Peyer's patch (tissue), 4 donors: Measurements from ENCODE around the gene PIP5K1B. TPM values are rescaled to one million over a fixed set of nuclear protein-coding genes. Genes with fewer than 3 reads are reported as not detected.

Experiments
- DNase-seq, 3 donors: peaks; one replicate each; pipeline ENCODE4 v3.0.0-alpha.2; 2017 to 2019
- H3K27ac ChIP-seq, 4 donors: fragments of 200-600 bp; sonication (generic); one replicate each; pipeline ENCODE4 v1.5.1; 2016 to 2019
- H3K27me3 ChIP-seq, 2 donors: fragments of 200-600 bp; sonication (generic); one replicate each; pipeline ENCODE4 v1.5.1; 2019
- H3K36me3 ChIP-seq, 3 donors: fragments of 200-600 bp; sonication (generic); one replicate each; pipeline ENCODE4 v1.5.1; 2016 to 2019
- H3K4me1 ChIP-seq, 4 donors: fragments of 200-600 bp; sonication (generic); one replicate each; pipeline ENCODE4 v1.5.1; 2016 to 2019
- H3K4me3 ChIP-seq, 4 donors: fragments of 200-600 bp; sonication (generic); 1 replicate in 3 of 4; 2 replicates in 1 of 4; pipeline ENCODE4 v1.5.1; 2016 to 2019; ENCODE audit warnings: mild to moderate bottlenecking in 1 of 4
- H3K9me3 ChIP-seq, 4 donors: fragments of 200-600 bp; sonication (generic); one replicate each; pipeline ENCODE4 v1.5.1; 2016 to 2019; ENCODE audit warnings: mild to moderate bottlenecking in 1 of 4
- CTCF ChIP-seq, 6 experiments: fragments of 450-650 bp in 4 of 6; fragments of 200-600 bp in 2 of 6; sonication (generic) in 1 of 6; IDR thresholded peaks; one replicate each; pipeline ENCODE4 v1.5.1; 2017 to 2019; ENCODE audit warnings: antibody characterized with exemption in 6 of 6, mild to moderate bottlenecking in 3 of 6, moderate library complexity in 1 of 6
- POLR2A ChIP-seq, 2 donors: fragments of 450-650 bp; IDR thresholded peaks; one replicate each; pipeline ENCODE4 v1.5.1; 2017; ENCODE audit warnings: antibody characterized with exemption in 2 of 2, mild to moderate bottlenecking in 2 of 2, moderate library complexity in 2 of 2
- total RNA-seq, 4 donors: library from RNA; depleted of rRNA; stranded (reverse); fragments of >200 nt; gene quantifications; one replicate each; pipeline ENCODE4 v1.1.0, GENCODE V29; 2016

PIP5K1B gene
- total RNA-seq, 4 donors from 2014 or later, result 15.7 to 60.1 (median 54.4) TPM

DNA sequence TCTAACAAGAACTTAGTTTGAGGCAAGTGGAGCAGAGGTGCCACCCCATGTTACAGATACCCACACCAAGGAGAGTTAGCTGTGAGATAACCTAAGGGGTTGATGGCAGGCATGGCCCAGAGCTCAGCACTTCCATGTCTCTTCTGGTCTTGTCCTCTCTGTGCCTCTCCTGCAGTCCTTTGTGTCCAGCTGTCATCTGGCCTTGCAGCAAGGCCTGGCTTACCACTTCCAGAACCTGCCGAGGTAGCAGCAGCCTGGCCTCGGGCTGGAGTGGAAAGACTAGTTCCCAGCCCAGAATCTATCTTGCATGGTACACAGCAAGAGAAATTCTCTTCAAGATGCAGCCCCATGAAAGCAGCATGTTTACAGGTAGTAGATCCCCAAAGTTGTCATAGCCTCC lies 41.5 kb downstream of the PIP5K1B start:
- no peak for TF ChIP-seq POLR2A (IDR thresholded peaks at IDR 0.05)
- TF ChIP-seq CTCF (IDR thresholded peaks at IDR 0.05), result no peak
- Histone ChIP-seq H3K4me3 (no peak overlapping the region), H3K4me1 (peaks cover 0 to 10% (median 0%) of the 10 kb centered on the region in 4 donors), H3K36me3 (no peaks in the 10 kb centered on the region), H3K9me3 (no peaks in the 10 kb centered on the region), H3K27ac (peak overlapping the region in 3 of 4 donors; percentile 56 to 75 (median 65)), H3K27me3 (no peaks in the 10 kb centered on the region)
- DNase-seq, result no peak

DNA sequence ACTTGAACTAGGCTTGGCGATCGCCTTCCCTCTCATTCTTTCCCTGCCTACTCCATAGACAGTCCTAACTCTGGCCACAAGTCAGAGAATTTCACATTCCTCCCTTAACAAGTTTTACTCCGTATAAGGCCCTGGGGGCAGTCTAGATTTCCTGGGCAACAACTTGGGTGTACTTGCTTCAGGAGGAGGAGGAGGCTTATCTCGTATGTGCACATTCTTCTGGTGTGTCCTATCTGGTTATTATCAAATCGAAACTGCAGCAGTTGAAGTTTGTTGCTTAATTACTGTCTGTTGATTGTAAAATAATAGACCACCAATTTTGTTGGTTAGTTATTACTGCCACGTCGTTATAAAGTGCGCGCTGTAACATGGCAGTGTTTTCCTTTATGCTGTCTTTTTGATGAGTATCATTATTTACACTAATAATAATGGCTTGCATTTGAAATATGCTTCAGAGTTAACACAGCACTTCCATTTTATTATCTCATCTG lies 42.0 kb downstream of the PIP5K1B start:
- H3K27me3 ChIP-seq, result no peaks in the 10 kb centered on the region
- no peak overlapping the region for H3K4me3 ChIP-seq
- no peaks in the 10 kb centered on the region for H3K36me3 ChIP-seq
- no peak for DNase-seq
- no peaks in the 10 kb centered on the region for H3K9me3 ChIP-seq
- peak overlapping the region in 3 of 4 donors; percentile 56 to 75 (median 65) for H3K27ac ChIP-seq
- H3K4me1 ChIP-seq, result peaks cover 0 to 5% (median 0%) of the 10 kb centered on the region in 4 donors
- no peak for TF ChIP-seq CTCF (IDR thresholded peaks at IDR 0.05)
- TF ChIP-seq POLR2A (IDR thresholded peaks at IDR 0.05), result no peak

DNA sequence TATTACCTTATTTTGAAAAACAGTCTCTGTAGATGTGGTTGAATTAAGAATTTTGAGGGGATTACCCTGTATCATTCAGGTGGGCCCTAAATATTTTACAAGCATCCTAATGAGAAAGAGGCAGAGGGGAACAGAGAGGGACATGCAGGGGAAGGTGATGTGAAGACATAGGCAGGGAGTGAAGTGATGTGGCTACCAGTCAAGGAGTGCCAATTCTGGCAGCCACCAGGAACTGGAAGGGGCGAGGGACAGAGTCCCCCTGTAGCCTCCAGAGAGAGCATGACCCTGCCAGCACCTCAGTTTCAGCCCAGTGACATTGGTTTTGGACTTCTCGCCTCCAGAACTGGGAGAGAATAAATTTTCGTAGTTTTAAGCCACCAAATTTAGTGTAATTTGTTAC lies 44.1 kb downstream of the PIP5K1B start:
- H3K36me3 ChIP-seq, result no peaks in the 10 kb centered on the region
- H3K27me3 ChIP-seq, result no peaks in the 10 kb centered on the region
- TF ChIP-seq POLR2A (IDR thresholded peaks at IDR 0.05) (no peak), CTCF (IDR thresholded peaks at IDR 0.05) (no peak)
- no peak overlapping the region for H3K27ac ChIP-seq
- H3K9me3 ChIP-seq, result no peaks in the 10 kb centered on the region
- DNase-seq, result no peak
- peaks cover 0 to 5% (median 0%) of the 10 kb centered on the region in 4 donors for H3K4me1 ChIP-seq
- no peak overlapping the region for H3K4me3 ChIP-seq

DNA sequence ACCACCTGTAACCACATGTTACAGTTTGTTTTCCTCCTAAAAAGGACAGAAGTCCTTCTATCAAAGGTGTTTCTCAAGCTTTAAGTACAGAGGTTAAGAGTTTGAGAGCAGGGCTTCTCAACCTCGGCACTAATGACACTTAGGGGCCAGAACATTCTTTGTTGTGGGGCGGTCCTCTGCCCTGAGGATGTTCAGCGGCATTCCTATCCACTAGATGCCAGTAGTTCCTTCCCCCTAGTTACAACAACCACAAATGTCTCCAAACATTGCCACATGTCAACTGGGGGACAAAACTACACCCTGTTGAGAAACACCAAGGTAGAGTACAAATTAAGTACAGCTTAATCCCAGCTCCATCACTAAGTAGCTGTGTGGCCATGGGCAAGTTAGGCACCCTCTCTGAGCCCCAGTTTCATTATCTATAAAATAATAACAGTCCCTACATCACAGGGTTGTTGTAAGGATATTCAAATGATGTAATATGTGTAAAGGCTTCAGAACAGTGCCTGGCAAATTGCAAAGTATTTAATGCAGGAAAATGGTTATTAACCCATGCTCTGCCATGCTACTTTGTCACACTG lies 44.6 kb downstream of the PIP5K1B start:
- Histone ChIP-seq H3K4me3 (no peak overlapping the region), H3K36me3 (no peaks in the 10 kb centered on the region), H3K9me3 (no peaks in the 10 kb centered on the region), H3K4me1 (peaks cover 0 to 5% (median 0%) of the 10 kb centered on the region in 4 donors), H3K27me3 (no peaks in the 10 kb centered on the region), H3K27ac (no peak overlapping the region)
- no peak for TF ChIP-seq CTCF (IDR thresholded peaks at IDR 0.05)
- TF ChIP-seq POLR2A (IDR thresholded peaks at IDR 0.05), result no peak
- DNase-seq, result no peak

DNA sequence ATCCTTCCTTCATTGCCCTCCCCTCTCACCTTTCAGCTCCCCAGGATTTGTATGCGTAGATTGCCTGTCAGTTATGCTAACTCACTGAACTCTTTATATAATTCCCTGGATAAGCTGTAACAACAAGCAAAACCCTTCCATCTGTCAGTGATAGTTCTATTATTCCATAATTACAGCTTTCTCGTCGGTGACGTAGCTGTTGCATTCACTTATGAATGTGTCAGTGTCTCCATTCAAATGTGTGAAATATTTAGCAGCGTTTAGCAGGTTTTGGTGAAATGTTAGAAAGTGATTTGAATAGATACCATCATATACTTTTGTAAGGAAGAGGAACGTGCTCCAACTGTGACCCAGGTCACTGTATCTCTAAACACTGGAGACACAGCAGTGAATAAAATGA lies 45.2 kb downstream of the PIP5K1B start:
- peaks cover 0 to 5% (median 0%) of the 10 kb centered on the region in 4 donors for H3K4me1 ChIP-seq
- no peaks in the 10 kb centered on the region for H3K36me3 ChIP-seq
- no peak for TF ChIP-seq POLR2A (IDR thresholded peaks at IDR 0.05)
- H3K9me3 ChIP-seq, result no peaks in the 10 kb centered on the region
- no peak overlapping the region for H3K4me3 ChIP-seq
- H3K27me3 ChIP-seq, result no peaks in the 10 kb centered on the region
- no peak overlapping the region for H3K27ac ChIP-seq
- no peak for DNase-seq

DNA sequence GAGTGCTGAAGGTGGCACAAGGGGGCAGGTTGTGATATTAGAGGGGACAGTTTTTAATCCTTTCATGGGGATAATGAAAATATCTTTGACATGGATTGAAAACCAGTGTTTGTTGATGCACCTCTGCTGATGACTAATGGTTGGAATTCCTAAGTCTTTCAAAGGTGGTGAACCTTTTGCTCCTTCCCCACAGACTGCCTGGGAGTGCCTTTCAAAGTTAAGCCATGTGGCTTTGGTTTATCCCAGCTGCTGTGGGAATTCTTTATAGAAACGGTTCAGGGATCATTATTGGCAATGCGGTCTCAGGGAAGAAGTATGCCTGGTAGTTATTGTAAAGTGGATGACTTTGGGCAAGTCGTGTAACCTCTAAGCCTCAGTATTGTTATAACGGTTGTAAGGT lies 45.7 kb downstream of the PIP5K1B start:
- Histone ChIP-seq H3K36me3 (no peaks in the 10 kb centered on the region), H3K4me3 (no peak overlapping the region), H3K27me3 (no peaks in the 10 kb centered on the region), H3K9me3 (no peaks in the 10 kb centered on the region), H3K4me1 (peaks cover 0 to 5% (median 0%) of the 10 kb centered on the region in 4 donors), H3K27ac (no peak overlapping the region)
- TF ChIP-seq CTCF (IDR thresholded peaks at IDR 0.05) (no peak), POLR2A (IDR thresholded peaks at IDR 0.05) (no peak)
- no peak for DNase-seq
